GM21423 (cell line): Measurements from ENCODE around the gene NDUFAF8.
"Not testable (repeated sequence)": the region's sequence is repeated elsewhere in the genome, so short reads cannot be mapped to it uniquely, and the experiment has no call there.

Experiments
- ATAC-seq: cut with Tn5 transposase; IDR thresholded peaks from one replicate; pipeline ENCODE4 v1.9.1; 2021; ENCODE audit warnings: mild to moderate bottlenecking, moderate library complexity; ENCODE audit not compliant: unreplicated experiment

The NDUFAF8 gene

GRCh38 chr17:81222906-81223761, 16.0 kb upstream of the NDUFAF8 start, which contains the start of gene CEP131:
CEP131 (minus strand) TSS chr17:81222965; CDS start chr17:81220056, 2,909 bp downstream.
- peak; percentile 94 for ATAC-seq

- no peak for ATAC-seq
These were observed 15.4 kb upstream of the NDUFAF8 start for GRCh38 chr17:81223762-81224130.

GRCh38 chr17:81227630-81228029, 11.5 kb upstream of the NDUFAF8 start:
- ATAC-seq: not testable (repeated sequence)

GRCh38 chr17:81228420-81228819, 10.7 kb upstream of the NDUFAF8 start:
- ATAC-seq: no peak

GRCh38 chr17:81228834-81229665, 10.1 kb upstream of the NDUFAF8 start:
- no peak for ATAC-seq

GRCh38 chr17:81229666-81229920, 9.5 kb upstream of the NDUFAF8 start:
- no peak for ATAC-seq

- ATAC-seq: no peak
These were observed 8.9 kb upstream of the NDUFAF8 start for GRCh38 chr17:81230043-81230820.

- no peak for ATAC-seq
These were observed 7.9 kb upstream of the NDUFAF8 start for GRCh38 chr17:81231121-81231645.

GRCh38 chr17:81231766-81232581, 7.1 kb upstream of the NDUFAF8 start:
- ATAC-seq: no peak

GRCh38 chr17:81232616-81233241, 6.4 kb upstream of the NDUFAF8 start:
- no peak for ATAC-seq

GRCh38 chr17:81233316-81233715, 5.8 kb upstream of the NDUFAF8 start:
- ATAC-seq: no peak

GRCh38 chr17:81233811-81234505, 5.2 kb upstream of the NDUFAF8 start:
- no peak for ATAC-seq

GRCh38 chr17:81234506-81234855, 4.6 kb upstream of the NDUFAF8 start:
- ATAC-seq: no peak

GRCh38 chr17:81234940-81235821, 3.9 kb upstream of the NDUFAF8 start:
- no peak for ATAC-seq

GRCh38 chr17:81235822-81236740, 3.0 kb upstream of the NDUFAF8 start:
- no peak for ATAC-seq

GRCh38 chr17:81236784-81237183, 2.3 kb upstream of the NDUFAF8 start:
- no peak for ATAC-seq
